Tibial artery (tissue), 4 donors: ENCODE results near the gene SAA2.

Experiments used
- DNase-seq, 2 donors: peaks; one replicate each; pipeline ENCODE4 v3.0.0-alpha.2; 2019
- H3K27ac ChIP-seq, 2 donors: fragments of 200-600 bp; sonication (generic) in 1 of 2; 1 replicate in 1 of 2; 2 replicates in 1 of 2; pipeline ENCODE4 v1.5.1; 2018 to 2019; ENCODE audit warnings: mild to moderate bottlenecking in 1 of 2
- H3K27me3 ChIP-seq, 2 donors: fragments of 200-600 bp; sonication (generic) in 1 of 2; one replicate each; pipeline versions ENCODE4 v1.5.1 to v1.6.0; 2016 to 2019
- H3K36me3 ChIP-seq, 3 donors: fragments of 200-600 bp; sonication (generic) in 2 of 3; one replicate each; pipeline ENCODE4 v1.5.1; 2016 to 2019; ENCODE audit warnings: mild to moderate bottlenecking in 2 of 3
- H3K4me1 ChIP-seq, 4 donors: fragments of 200-600 bp; sonication (generic) in 2 of 4; 1 replicate in 3 of 4; 2 replicates in 1 of 4; pipeline ENCODE4 v1.5.1; 2016 to 2019
- H3K4me3 ChIP-seq, 2 donors: fragments of 200-600 bp; sonication (generic) in 1 of 2; 1 replicate in 1 of 2; 2 replicates in 1 of 2; pipeline ENCODE4 v1.5.1; 2018 to 2019; ENCODE audit warnings: mild to moderate bottlenecking in 2 of 2
- H3K9me3 ChIP-seq, 3 donors: fragments of 200-600 bp; sonication (generic) in 1 of 3; one replicate each; pipeline ENCODE4 v1.5.1; 2016 to 2019
- intact Hi-C: fragments of 100-400 bp; cut with DNase I; formaldehyde crosslinking; loops from one replicate; pipeline ENCODE4 v1.15.0; 2023; ENCODE audit warnings: low total_unique reads
- TF ChIP-seq, protein P1 (sequence below), 2 experiments: fragments of 200-600 bp in 1 of 2; fragments of 450-650 bp in 1 of 2; IDR thresholded peaks; one replicate each; pipeline ENCODE4 v1.5.1; 2017 to 2019; ENCODE audit warnings: antibody characterized with exemption in 2 of 2, mild to moderate bottlenecking in 1 of 2, moderate library complexity in 1 of 2

SAA2 gene

GRCh38 chr11:18243783-18244362 lies 4.6 kb downstream of the SAA2 start:
- Histone ChIP-seq H3K9me3 (no peaks in the 10 kb centered on the region), H3K4me3 (no peak overlapping the region), H3K4me1 (no peaks in the 10 kb centered on the region), H3K36me3 (no peaks in the 10 kb centered on the region), H3K27me3 (no peaks in the 10 kb centered on the region), H3K27ac (no peak overlapping the region)
- intact Hi-C loops: no loop called here
- TF ChIP-seq, protein P1, sequence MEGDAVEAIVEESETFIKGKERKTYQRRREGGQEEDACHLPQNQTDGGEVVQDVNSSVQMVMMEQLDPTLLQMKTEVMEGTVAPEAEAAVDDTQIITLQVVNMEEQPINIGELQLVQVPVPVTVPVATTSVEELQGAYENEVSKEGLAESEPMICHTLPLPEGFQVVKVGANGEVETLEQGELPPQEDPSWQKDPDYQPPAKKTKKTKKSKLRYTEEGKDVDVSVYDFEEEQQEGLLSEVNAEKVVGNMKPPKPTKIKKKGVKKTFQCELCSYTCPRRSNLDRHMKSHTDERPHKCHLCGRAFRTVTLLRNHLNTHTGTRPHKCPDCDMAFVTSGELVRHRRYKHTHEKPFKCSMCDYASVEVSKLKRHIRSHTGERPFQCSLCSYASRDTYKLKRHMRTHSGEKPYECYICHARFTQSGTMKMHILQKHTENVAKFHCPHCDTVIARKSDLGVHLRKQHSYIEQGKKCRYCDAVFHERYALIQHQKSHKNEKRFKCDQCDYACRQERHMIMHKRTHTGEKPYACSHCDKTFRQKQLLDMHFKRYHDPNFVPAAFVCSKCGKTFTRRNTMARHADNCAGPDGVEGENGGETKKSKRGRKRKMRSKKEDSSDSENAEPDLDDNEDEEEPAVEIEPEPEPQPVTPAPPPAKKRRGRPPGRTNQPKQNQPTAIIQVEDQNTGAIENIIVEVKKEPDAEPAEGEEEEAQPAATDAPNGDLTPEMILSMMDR (IDR thresholded peaks at IDR 0.05): peak; percentile 51 to 72
- peak in 1 of 2 donors; percentile 42 for DNase-seq

DNA sequence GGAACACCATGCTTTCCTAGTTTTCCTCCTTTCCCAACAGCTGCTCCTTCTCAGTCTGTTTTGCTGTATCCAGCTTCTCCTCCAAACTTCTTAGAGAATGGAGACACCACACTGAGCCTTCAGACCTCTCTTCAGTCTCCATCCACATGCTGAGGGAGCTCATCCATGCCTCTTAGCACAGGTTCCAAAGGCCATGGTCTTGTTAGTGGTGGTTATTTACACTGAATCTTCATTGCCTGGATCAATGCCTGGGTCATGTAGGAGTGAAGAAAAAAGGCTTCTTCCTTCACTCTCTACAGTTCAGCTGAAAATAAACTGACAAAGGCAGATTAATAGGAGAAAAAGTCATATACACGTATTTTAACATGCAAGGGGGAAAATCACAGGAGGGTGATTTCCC lies 8.8 kb downstream of the SAA2 start:
- Histone ChIP-seq H3K4me1 (no peaks in the 10 kb centered on the region), H3K27me3 (no peaks in the 10 kb centered on the region), H3K36me3 (no peaks in the 10 kb centered on the region), H3K27ac (no peak overlapping the region), H3K9me3 (no peaks in the 10 kb centered on the region), H3K4me3 (no peak overlapping the region)
- DNase-seq: no peak
- intact Hi-C loops: no loop called here
- TF ChIP-seq, protein P1 (IDR thresholded peaks at IDR 0.05): no peak

- Histone ChIP-seq H3K27me3 (no peaks in the 10 kb centered on the region), H3K36me3 (no peaks in the 10 kb centered on the region), H3K4me1 (no peaks in the 10 kb centered on the region), H3K9me3 (no peaks in the 10 kb centered on the region), H3K27ac (no peak within 1 kb of the TSS), H3K4me3 (no peak within 1 kb of the TSS)
- no peak for DNase-seq
- TF ChIP-seq, protein P1 (IDR thresholded peaks at IDR 0.05): no peak
- intact Hi-C loops: no loop called here
These were observed 11.7 kb downstream of the SAA2 start, which contains the start of gene SAA4 for GRCh38 chr11:18236664-18237356. SAA4 (minus strand) TSS chr11:18236802; CDS start chr11:18235926, 876 bp downstream.

GRCh38 chr11:18235394-18236334 lies 12.8 kb downstream of the SAA2 start:
- no peak for DNase-seq

GRCh38 chr11:18233912-18234311 lies 14.6 kb downstream of the SAA2 start:
- Histone ChIP-seq H3K27ac (no peak overlapping the region), H3K36me3 (no peaks in the 10 kb centered on the region), H3K9me3 (no peaks in the 10 kb centered on the region), H3K27me3 (no peaks in the 10 kb centered on the region), H3K4me3 (no peak overlapping the region), H3K4me1 (no peaks in the 10 kb centered on the region)
- TF ChIP-seq, protein P1 (IDR thresholded peaks at IDR 0.05): no peak
- no peak for DNase-seq
- intact Hi-C loops: no loop called here

More at GRCh38 chr11:18235394-18236334, 12.8 kb downstream of the SAA2 start:
- Histone ChIP-seq H3K9me3 (no peaks in the 10 kb centered on the region), H3K27ac (no peak overlapping the region), H3K27me3 (no peaks in the 10 kb centered on the region), H3K4me1 (no peaks in the 10 kb centered on the region), H3K36me3 (no peaks in the 10 kb centered on the region), H3K4me3 (no peak overlapping the region)
- intact Hi-C loops: no loop called here
- TF ChIP-seq, protein P1 (IDR thresholded peaks at IDR 0.05): no peak
